Hepatocyte (in vitro differentiated cells): ENCODE results near the gene CELSR1. TPM values are rescaled to one million over a fixed set of nuclear protein-coding genes. Genes with fewer than 3 reads are reported as not detected.

Experiments used
- DNase-seq: peaks from one replicate; pipeline ENCODE4 v3.0.0-alpha.2; 2016; ENCODE audit warnings: low spot score
- H2AFZ ChIP-seq: fragments of 200-600 bp; sonication (generic); 2 replicates; pipeline ENCODE4 v1.6.0; 2016; ENCODE audit warnings: antibody characterized with exemption, mild to moderate bottlenecking
- H3K27ac ChIP-seq: fragments of 200-600 bp; sonication (generic); 2 replicates; pipeline ENCODE4 v1.5.1; 2016; ENCODE audit warnings: mild to moderate bottlenecking
- H3K27me3 ChIP-seq: fragments of 200-600 bp; sonication (generic); 2 replicates; pipeline ENCODE4 v1.6.1; 2016
- H3K36me3 ChIP-seq: fragments of 200-600 bp; sonication (generic); replicated peaks from 2 replicates; pipeline ENCODE4 v1.5.1; 2016; ENCODE audit warnings: low read depth; ENCODE audit not compliant: insufficient read depth
- H3K4me1 ChIP-seq: fragments of 200-600 bp; sonication (generic); 2 replicates; pipeline ENCODE4 v1.5.1; 2016; ENCODE audit warnings: mild to moderate bottlenecking, moderate library complexity; ENCODE audit not compliant: insufficient read depth
- H3K4me2 ChIP-seq: fragments of 200-600 bp; sonication (generic); 2 replicates; pipeline ENCODE4 v1.6.0; 2016
- H3K4me3 ChIP-seq: fragments of 200-600 bp; sonication (generic); 2 replicates; pipeline ENCODE4 v1.5.1; 2016; ENCODE audit warnings: mild to moderate bottlenecking
- H3K79me2 ChIP-seq: fragments of 200-600 bp; sonication (generic); 2 replicates; pipeline ENCODE4 v1.6.0; 2017; ENCODE audit warnings: mild to moderate bottlenecking
- H3K9me2 ChIP-seq: fragments of 200-600 bp; sonication (generic); replicated peaks from 2 replicates; pipeline ENCODE4 v1.6.0; 2017; ENCODE audit warnings: mild to moderate bottlenecking; ENCODE audit not compliant: insufficient read depth
- H3K9me3 ChIP-seq: fragments of 200-600 bp; sonication (generic); 2 replicates; pipeline ENCODE4 v1.5.1; 2016; ENCODE audit warnings: low read depth, mild to moderate bottlenecking
- H4K20me1 ChIP-seq: fragments of 200-600 bp; sonication (generic); 2 replicates; pipeline ENCODE4 v1.6.0; 2016; ENCODE audit warnings: mild to moderate bottlenecking; ENCODE audit not compliant: insufficient read depth, poor library complexity, severe bottlenecking
- EZH2 ChIP-seq: fragments of 200-600 bp; sonication (generic); IDR thresholded peaks from 2 replicates; pipeline ENCODE4 v1.6.1; 2016; ENCODE audit warnings: antibody characterized with exemption, mild to moderate bottlenecking, borderline replicate concordance
- EZH2phosphoT487 ChIP-seq: fragments of 200-600 bp; sonication (generic); IDR thresholded peaks from one replicate; pipeline ENCODE4 v1.6.1; 2018; ENCODE audit warnings: antibody characterized with exemption, mild to moderate bottlenecking, low read depth, moderate library complexity; ENCODE audit not compliant: unreplicated experiment, severe bottlenecking
- WGBS: methylation state at CpG from one replicate; pipeline ENCODE4 v1.1.6; 2016; ENCODE audit warnings: low lambda C conversion rate; ENCODE audit errors: missing lambda C conversion rate; 5-methylcytosine and 5-hydroxymethylcytosine counted together
- polyA plus RNA-seq: library from polyadenylated mRNA; unstranded; fragments of >200 nt; fragmentation: Nextera tagmentation; extraction: Ambion mirVana; gene quantifications from 2 replicates; pipeline ENCODE4 v1.2.1, GENCODE V29; 2016
- total RNA-seq: library from RNA; depleted of rRNA; stranded (reverse); fragments of >200 nt; gene quantifications from 2 replicates; pipeline ENCODE4 v1.2.3, GENCODE V29; 2014
- TF ChIP-seq, protein P1 (sequence below): fragments of 200-600 bp; sonication (generic); IDR thresholded peaks from 2 replicates; pipeline ENCODE4 v1.5.1; 2016; ENCODE audit warnings: antibody characterized with exemption, mild to moderate bottlenecking; ENCODE audit not compliant: poor library complexity

CELSR1 gene
- total and polyA plus RNA-seq, 2 experiments from 2014 or later: 3.0 to 8.7 TPM

GRCh38 chr22:46580940-46581537 is 43.6 kb upstream of the CELSR1 start:
- TF ChIP-seq EZH2 (no peak), EZH2phosphoT487 (no peak)
- TF ChIP-seq, protein P1, sequence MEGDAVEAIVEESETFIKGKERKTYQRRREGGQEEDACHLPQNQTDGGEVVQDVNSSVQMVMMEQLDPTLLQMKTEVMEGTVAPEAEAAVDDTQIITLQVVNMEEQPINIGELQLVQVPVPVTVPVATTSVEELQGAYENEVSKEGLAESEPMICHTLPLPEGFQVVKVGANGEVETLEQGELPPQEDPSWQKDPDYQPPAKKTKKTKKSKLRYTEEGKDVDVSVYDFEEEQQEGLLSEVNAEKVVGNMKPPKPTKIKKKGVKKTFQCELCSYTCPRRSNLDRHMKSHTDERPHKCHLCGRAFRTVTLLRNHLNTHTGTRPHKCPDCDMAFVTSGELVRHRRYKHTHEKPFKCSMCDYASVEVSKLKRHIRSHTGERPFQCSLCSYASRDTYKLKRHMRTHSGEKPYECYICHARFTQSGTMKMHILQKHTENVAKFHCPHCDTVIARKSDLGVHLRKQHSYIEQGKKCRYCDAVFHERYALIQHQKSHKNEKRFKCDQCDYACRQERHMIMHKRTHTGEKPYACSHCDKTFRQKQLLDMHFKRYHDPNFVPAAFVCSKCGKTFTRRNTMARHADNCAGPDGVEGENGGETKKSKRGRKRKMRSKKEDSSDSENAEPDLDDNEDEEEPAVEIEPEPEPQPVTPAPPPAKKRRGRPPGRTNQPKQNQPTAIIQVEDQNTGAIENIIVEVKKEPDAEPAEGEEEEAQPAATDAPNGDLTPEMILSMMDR: no peak
- Histone ChIP-seq H4K20me1 (peaks cover 41% of the 10 kb centered on the region), H3K4me3 (no peak overlapping the region), H3K27ac (peak overlapping the region; percentile 71), H2AFZ (no peak overlapping the region), H3K27me3 (no peaks in the 10 kb centered on the region), H3K79me2 (peaks cover 78% of the 10 kb centered on the region), H3K4me2 (peak overlapping the region; percentile 97), H3K9me2 (no peaks in the 10 kb centered on the region), H3K36me3 (no peaks in the 10 kb centered on the region), H3K4me1 (peaks cover 55% of the 10 kb centered on the region), H3K9me3 (no peaks in the 10 kb centered on the region)
- 83% methylated on average over 12 of the region's 13 CpGs for WGBS
- DNase-seq: peak; percentile 8

- Histone ChIP-seq H3K79me2 (peaks cover 69% of the 10 kb centered on the region), H3K9me2 (no peaks in the 10 kb centered on the region), H3K4me2 (peak overlapping the region; percentile 97), H2AFZ (no peak overlapping the region), H4K20me1 (peaks cover 30% of the 10 kb centered on the region), H3K36me3 (no peaks in the 10 kb centered on the region), H3K4me3 (no peak overlapping the region), H3K27me3 (no peaks in the 10 kb centered on the region), H3K9me3 (no peaks in the 10 kb centered on the region), H3K27ac (peak overlapping the region; percentile 71), H3K4me1 (peaks cover 65% of the 10 kb centered on the region)
- TF ChIP-seq, protein P1: no peak
- TF ChIP-seq EZH2phosphoT487 (no peak), EZH2 (no peak)
- 89% methylated on average over 14 of the region's 14 CpGs for WGBS
- DNase-seq: peak; percentile 8
These were observed 42.5 kb upstream of the CELSR1 start for GRCh38 chr22:46579751-46580449.

GRCh38 chr22:46578824-46579561 is 41.6 kb upstream of the CELSR1 start:
- Histone ChIP-seq H4K20me1 (peaks cover 24% of the 10 kb centered on the region), H3K27ac (peak overlapping the region; percentile 71), H2AFZ (no peak overlapping the region), H3K4me1 (peaks cover 65% of the 10 kb centered on the region), H3K27me3 (no peaks in the 10 kb centered on the region), H3K9me3 (no peaks in the 10 kb centered on the region), H3K4me2 (peak overlapping the region; percentile 97), H3K9me2 (no peaks in the 10 kb centered on the region), H3K4me3 (no peak overlapping the region), H3K36me3 (no peaks in the 10 kb centered on the region), H3K79me2 (peaks cover 60% of the 10 kb centered on the region)
- WGBS: 50% methylated on average over 15 of the region's 15 CpGs
- DNase-seq: peak; percentile 56
- TF ChIP-seq EZH2phosphoT487 (no peak), EZH2 (no peak)
- TF ChIP-seq, protein P1: no peak
